ENCODE data around the gene FGD2. TPM values are rescaled to one million over a fixed set of nuclear protein-coding genes. Genes with fewer than 3 reads are reported as not detected.

The FGD2 gene
- total and polyA plus RNA-seq, 3 experiments from 2014 or later: 0.53 to 1.3 (median 1.2) TPM

DNA sequence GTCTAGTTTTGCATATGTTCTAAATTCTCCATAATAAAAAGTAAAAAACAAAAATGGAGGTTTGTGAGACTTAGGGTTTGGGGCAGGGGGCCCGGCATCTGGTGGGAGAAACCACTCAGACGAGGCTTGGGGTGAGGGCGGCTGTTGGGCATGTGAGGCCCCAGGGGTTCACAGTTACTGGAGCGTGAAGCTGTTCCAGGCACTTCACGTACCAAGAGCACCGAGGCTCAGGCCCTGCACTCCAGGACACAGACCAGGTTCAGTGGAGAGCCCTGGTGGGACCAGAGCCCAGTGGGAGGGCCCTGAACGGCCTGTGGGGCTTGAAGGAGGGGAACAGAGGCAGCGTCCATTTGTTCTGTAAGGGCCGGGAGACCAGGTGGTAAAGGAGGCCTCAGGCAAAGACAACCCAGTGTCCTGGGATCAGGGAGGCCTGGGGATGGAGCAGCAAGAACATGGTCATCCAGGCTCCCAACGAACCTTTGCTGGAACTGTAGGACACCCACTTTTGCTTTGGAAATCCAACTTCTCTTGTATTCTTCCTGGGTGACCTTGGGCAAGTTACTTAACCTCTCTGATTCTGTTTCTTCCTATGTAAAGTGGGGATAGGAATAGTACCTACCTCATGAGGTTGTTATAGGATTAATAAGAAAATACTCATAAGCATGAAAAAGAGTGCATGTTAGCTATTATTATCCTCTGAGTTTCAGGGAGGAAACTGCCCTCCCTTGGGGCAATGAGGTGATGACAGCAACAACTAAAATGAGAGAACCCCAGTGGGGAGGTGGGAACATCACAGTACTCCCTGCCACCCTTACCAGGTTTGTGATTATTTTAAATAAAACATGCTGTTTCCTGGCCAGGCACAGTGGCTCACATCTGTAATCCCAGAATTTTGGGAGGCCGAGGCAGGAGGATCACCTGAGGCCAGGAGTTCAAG is 1.1 kb upstream of the FGD2 start:
- ChIA-PET CTCF (no interaction called here), POLR2A (no interaction called here)
- no peaks in the 10 kb centered on the region for H3K27me3 ChIP-seq (ENCODE audit: insufficient read depth, low read length, poor library complexity, severe bottlenecking)
- H3K9me3 ChIP-seq (ENCODE audit: low read length): no peaks in the 10 kb centered on the region
- H3K4me1 ChIP-seq (ENCODE audit: insufficient read depth, low read length): peaks cover 16% of the 10 kb centered on the region
- Mint-ChIP-seq H3K4me1 (peaks cover 9 to 29% (median 14%) of the 10 kb centered on the region in 3 donors), H3K27ac (peak overlapping the region in 3 of 8 donors; percentile 19 to 93 (median 54)), H3K36me3 (no peaks in the 10 kb centered on the region), H3K4me3 (no peak overlapping the region), H3K27me3 (no peaks in the 10 kb centered on the region), H3K9me3 (no peaks in the 10 kb centered on the region)
- no peak overlapping the region for H3K4me3 ChIP-seq (ENCODE audit: low read length)
- DNase-seq: no peak
- H3K36me3 ChIP-seq (ENCODE audit: insufficient read depth, low read length): no peaks in the 10 kb centered on the region
- no peak overlapping the region for H3K27ac ChIP-seq (ENCODE audit: low read depth, low read length)

DNA sequence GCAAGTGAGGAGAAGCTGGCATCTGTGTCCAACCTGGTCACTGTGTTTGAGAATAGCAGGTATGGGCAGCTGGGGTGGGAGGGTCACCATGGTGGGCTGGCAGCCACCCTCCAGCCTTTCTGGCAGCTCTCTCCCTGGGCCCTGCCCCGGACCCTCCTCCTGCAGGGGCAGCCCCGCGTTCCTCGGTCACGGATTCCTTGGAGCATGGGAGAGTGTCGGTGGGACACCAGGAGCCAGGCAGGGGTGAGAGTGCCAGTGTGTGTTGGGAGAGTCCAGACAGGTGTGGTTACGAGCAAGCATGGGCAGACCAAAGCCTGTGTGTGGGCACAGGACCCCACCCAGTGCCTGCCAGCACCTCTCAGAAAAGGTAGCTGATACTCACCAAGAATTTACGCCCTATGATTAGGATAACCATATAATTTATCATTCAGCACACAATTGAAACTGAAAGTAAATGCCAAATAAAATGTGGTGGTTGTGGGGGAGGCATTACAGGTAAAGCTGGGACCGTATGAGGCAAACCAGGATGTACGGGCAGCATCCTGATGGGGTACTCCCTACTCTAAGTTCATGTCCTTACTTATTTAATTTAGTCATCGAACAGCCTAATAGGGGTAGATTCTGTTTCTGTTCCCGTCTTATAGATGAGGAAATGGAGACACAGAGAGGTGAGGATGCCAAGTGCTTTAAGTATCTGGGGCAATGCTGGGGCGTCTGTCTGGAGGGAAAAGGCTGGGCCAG is 542 bp downstream of the FGD2 start:
- DNase-seq: no peak
- Mint-ChIP-seq H3K4me3 (peak overlapping the region in 6 of 7 donors; percentile 53 to 80 (median 74)), H3K4me1 (peaks cover 9 to 29% (median 14%) of the 10 kb centered on the region in 3 donors), H3K27ac (peak overlapping the region in 7 of 8 donors; percentile 58 to 96 (median 79)), H3K9me3 (no peaks in the 10 kb centered on the region), H3K27me3 (no peaks in the 10 kb centered on the region), H3K36me3 (no peaks in the 10 kb centered on the region)
- Histone ChIP-seq H3K36me3 (ENCODE audit: insufficient read depth, low read length) (no peaks in the 10 kb centered on the region), H3K27ac (ENCODE audit: low read depth, low read length) (no peak overlapping the region), H3K4me3 (ENCODE audit: low read length) (no peak overlapping the region), H3K4me1 (ENCODE audit: insufficient read depth, low read length) (peaks cover 16% of the 10 kb centered on the region), H3K9me3 (ENCODE audit: low read length) (no peaks in the 10 kb centered on the region), H3K27me3 (ENCODE audit: insufficient read depth, low read length, poor library complexity, severe bottlenecking) (no peaks in the 10 kb centered on the region)
- ChIA-PET POLR2A (interaction anchor here (0.8 to 1.1 kb wide), 2 partner anchors 20 to 165 kb away, joined by 3 to 4 read pairs; partner anchors contain the start of gene MTCH1), CTCF (interaction anchor here (1.0 to 3.3 kb wide), 8 partner anchors 12 to 204 kb away, joined by 3 to 21 read pairs (median 5); no protein-coding TSS in a partner anchor)

DNA sequence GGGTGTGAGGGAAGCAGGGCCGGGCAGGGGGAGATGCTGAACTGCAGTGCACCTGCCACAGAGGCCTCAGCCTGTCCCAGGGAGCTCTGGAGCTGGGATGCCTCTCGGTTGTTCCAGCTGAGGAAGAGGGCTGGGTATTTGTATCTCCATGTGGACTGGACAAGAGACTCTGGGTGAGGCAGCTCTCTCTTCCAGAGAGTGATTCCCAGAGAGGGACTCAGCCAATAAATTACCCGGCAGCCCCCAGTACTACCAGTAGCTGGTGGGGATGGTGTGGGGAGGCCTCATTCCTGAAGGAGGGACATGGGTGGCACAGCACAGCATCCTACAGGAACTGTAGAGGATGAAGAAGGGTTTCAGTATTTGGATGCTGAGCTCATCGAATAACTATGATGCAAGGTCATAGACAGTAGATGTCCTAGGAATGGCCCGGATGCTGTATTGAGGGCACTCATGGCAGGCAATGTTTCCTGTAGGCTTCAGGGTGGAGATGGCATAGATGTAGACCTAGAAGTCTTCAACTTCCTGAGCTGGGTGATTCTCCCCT is 1.4 kb downstream of the FGD2 start:
- H3K27me3 Mint-ChIP-seq: no peaks in the 10 kb centered on the region
- Histone ChIP-seq H3K27ac (ENCODE audit: low read depth, low read length) (no peak overlapping the region), H3K4me3 (ENCODE audit: low read length) (no peak overlapping the region), H3K4me1 (ENCODE audit: insufficient read depth, low read length) (peaks cover 16% of the 10 kb centered on the region), H3K27me3 (ENCODE audit: insufficient read depth, low read length, poor library complexity, severe bottlenecking) (no peaks in the 10 kb centered on the region), H3K36me3 (ENCODE audit: insufficient read depth, low read length) (no peaks in the 10 kb centered on the region), H3K9me3 (ENCODE audit: low read length) (no peaks in the 10 kb centered on the region)
- H3K9me3 Mint-ChIP-seq: no peaks in the 10 kb centered on the region
- ChIA-PET POLR2A (interaction anchor here (0.6 to 1.2 kb wide), 3 partner anchors 11 to 164 kb away, joined by 3 to 4 read pairs (median 4); no protein-coding TSS in a partner anchor), CTCF (interaction anchor here (1.0 to 3.3 kb wide), 8 partner anchors 11 to 203 kb away, joined by 3 to 21 read pairs (median 5); no protein-coding TSS in a partner anchor)
- peaks cover 9 to 29% (median 14%) of the 10 kb centered on the region in 3 donors for H3K4me1 Mint-ChIP-seq
- peak overlapping the region in 4 of 7 donors; percentile 65 to 80 (median 78) for H3K4me3 Mint-ChIP-seq
- peak overlapping the region in 6 of 8 donors; percentile 58 to 96 (median 82) for H3K27ac Mint-ChIP-seq
- H3K36me3 Mint-ChIP-seq: no peaks in the 10 kb centered on the region
- DNase-seq: no peak

DNA sequence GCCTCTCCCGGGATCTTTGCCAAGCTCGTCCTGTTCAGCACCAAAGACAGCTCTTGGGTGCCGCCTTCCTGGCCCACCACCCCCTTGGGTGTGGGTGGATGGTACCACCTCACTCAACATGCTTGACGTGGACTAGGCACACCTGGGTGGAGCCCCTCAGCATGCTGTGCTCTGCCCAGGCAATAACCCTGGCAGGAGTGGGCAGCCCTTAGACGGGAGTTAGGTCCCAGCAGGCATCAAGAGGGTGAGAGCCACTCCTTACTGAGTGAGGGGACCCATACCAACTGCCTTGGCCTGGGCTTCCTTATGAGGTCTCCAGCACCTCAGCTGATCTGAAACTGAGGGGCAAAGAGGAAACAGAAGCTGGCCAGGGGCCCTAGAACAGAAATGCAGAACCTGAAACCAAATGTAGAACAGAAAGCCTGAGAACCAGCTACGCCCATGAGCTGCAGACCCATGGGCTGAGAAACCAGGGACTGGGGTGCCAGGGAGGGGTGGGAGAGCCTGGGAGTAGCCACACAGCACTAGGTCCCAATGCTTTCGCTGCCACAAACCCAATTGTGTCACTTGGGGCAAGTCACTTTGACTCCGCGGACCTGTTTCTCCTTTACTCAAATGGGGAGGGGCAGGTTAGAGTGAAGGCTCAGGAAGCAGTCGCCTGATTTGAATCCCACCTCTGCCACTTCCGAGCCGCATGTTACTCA is 2.0 kb downstream of the FGD2 start:
- no peaks in the 10 kb centered on the region for H3K36me3 ChIP-seq (ENCODE audit: insufficient read depth, low read length)

DNA sequence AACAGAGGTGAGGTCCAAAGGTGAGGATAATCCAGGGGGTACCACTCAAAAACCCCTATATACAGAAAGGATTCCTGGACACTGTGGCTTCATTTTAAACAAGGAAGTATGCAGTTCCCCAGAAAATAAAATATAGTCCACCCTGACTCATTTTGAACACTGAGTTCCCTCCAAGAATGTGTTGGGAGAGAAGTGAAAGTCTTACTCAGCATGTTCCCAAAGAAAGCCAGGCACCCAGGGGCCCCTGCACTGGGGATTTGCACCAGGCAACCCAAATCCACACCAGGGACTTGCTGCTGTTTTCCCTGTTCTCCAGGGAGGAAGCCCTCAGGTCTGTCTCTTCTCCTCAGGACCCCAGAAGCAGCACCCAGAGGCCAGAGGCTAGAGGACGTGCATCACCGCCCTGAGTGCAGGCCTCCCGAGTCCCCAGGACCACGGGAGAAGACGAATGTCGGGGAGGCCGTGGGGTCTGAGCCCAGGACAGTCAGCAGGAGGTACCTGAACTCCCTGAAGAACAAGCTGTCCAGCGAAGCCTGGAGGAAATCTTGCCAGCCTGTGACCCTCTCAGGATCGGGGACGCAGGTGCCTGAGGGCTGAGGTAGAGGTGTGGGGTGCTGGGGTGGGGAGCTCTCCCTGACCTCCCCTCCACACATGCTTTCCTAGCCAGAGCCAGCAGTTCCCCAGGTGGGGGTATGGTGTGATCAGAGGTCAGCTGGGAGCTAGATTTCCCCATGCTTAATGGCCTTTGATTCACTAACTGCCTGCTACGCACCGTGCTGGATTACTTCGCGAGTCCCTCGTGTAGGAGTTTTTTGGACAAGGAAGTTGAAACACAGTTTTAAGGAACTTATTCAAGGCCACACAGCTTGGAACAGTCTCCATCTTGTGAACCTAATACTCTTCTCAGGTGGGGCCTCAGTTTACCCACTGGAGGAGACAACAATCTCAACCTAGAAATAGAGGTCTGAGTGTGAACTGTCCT is 3.3 kb downstream of the FGD2 start:
- Mint-ChIP-seq H3K4me1 (peaks cover 9 to 29% (median 14%) of the 10 kb centered on the region in 3 donors), H3K4me3 (no peak overlapping the region), H3K36me3 (no peaks in the 10 kb centered on the region), H3K27ac (no peak overlapping the region), H3K27me3 (no peaks in the 10 kb centered on the region), H3K9me3 (no peaks in the 10 kb centered on the region)
- ChIA-PET POLR2A (no interaction called here), CTCF (interaction anchor here (1.4 to 1.5 kb wide), 2 partner anchors 11 to 202 kb away, joined by 3 to 4 read pairs; no protein-coding TSS in a partner anchor)
- H3K36me3 ChIP-seq (ENCODE audit: insufficient read depth, low read length): no peaks in the 10 kb centered on the region
- H3K27ac ChIP-seq (ENCODE audit: low read depth, low read length): no peak overlapping the region
- DNase-seq: peak in 1 of 5 donors; percentile 31
- H3K4me1 ChIP-seq (ENCODE audit: insufficient read depth, low read length): peaks cover 16% of the 10 kb centered on the region
- no peaks in the 10 kb centered on the region for H3K27me3 ChIP-seq (ENCODE audit: insufficient read depth, low read length, poor library complexity, severe bottlenecking)
- H3K4me3 ChIP-seq (ENCODE audit: low read length): no peak overlapping the region
- no peaks in the 10 kb centered on the region for H3K9me3 ChIP-seq (ENCODE audit: low read length)

More for the DNA sequence above, 2.0 kb downstream of the FGD2 start:
- DNase-seq: no peak
- H3K27me3 ChIP-seq (ENCODE audit: insufficient read depth, low read length, poor library complexity, severe bottlenecking): no peaks in the 10 kb centered on the region
- no peaks in the 10 kb centered on the region for H3K9me3 ChIP-seq (ENCODE audit: low read length)
- CTCF ChIA-PET: interaction anchor here (1.0 to 3.3 kb wide), 6 partner anchors 10 to 203 kb away, joined by 3 to 21 read pairs (median 6); no protein-coding TSS in a partner anchor
- H3K4me1 ChIP-seq (ENCODE audit: insufficient read depth, low read length): peaks cover 16% of the 10 kb centered on the region
- H3K4me3 ChIP-seq (ENCODE audit: low read length): no peak overlapping the region
- peaks cover 9 to 29% (median 14%) of the 10 kb centered on the region in 3 donors for H3K4me1 Mint-ChIP-seq
- no peak overlapping the region for H3K27ac ChIP-seq (ENCODE audit: low read depth, low read length)
- H3K9me3 Mint-ChIP-seq: no peaks in the 10 kb centered on the region
- H3K27me3 Mint-ChIP-seq: no peaks in the 10 kb centered on the region
- POLR2A ChIA-PET: interaction anchor here (0.6 to 1.2 kb wide), 2 partner anchors 10 to 123 kb away, joined by 3 to 4 read pairs; no protein-coding TSS in a partner anchor
- no peaks in the 10 kb centered on the region for H3K36me3 Mint-ChIP-seq
- peak overlapping the region in 1 of 7 donors; percentile 23 for H3K4me3 Mint-ChIP-seq
- peak overlapping the region in 2 of 8 donors; percentile 20 to 32 for H3K27ac Mint-ChIP-seq

GRCh38 chr6:37010402-37010892 is 5.0 kb downstream of the FGD2 start:
- peak in 1 of 5 donors; percentile 25 for DNase-seq
- POLR2A ChIA-PET: no interaction called here
- Mint-ChIP-seq H3K4me1 (peaks cover 9 to 27% (median 14%) of the 10 kb centered on the region in 3 donors), H3K36me3 (no peaks in the 10 kb centered on the region), H3K4me3 (peak overlapping the region in 1 of 7 donors; percentile 18), H3K27me3 (no peaks in the 10 kb centered on the region), H3K9me3 (no peaks in the 10 kb centered on the region), H3K27ac (peak overlapping the region in 1 of 8 donors; percentile 21)
- Histone ChIP-seq H3K36me3 (ENCODE audit: insufficient read depth, low read length) (no peaks in the 10 kb centered on the region), H3K27ac (ENCODE audit: low read depth, low read length) (no peak overlapping the region), H3K27me3 (ENCODE audit: insufficient read depth, low read length, poor library complexity, severe bottlenecking) (no peaks in the 10 kb centered on the region), H3K9me3 (ENCODE audit: low read length) (no peaks in the 10 kb centered on the region), H3K4me1 (ENCODE audit: insufficient read depth, low read length) (peaks cover 14% of the 10 kb centered on the region), H3K4me3 (ENCODE audit: low read length) (no peak overlapping the region)
- CTCF ChIA-PET: interaction anchor here (0.9 to 1.2 kb wide), 2 partner anchors 9 to 125 kb away, joined by 3 read pairs; no protein-coding TSS in a partner anchor
